Ascending aorta (tissue), 2 donors: ENCODE measurements around the gene ARID1A. TPM values are rescaled to one million over a fixed set of nuclear protein-coding genes. Genes with fewer than 3 reads are reported as not detected.

ENCODE experiments used
- DNase-seq, 2 donors: peaks; one replicate each; pipeline ENCODE4 v3.0.0-alpha.2; 2019; ENCODE audit warnings: low spot score in 2 of 2
- H3K27ac ChIP-seq, 2 donors: fragments of 200-600 bp; sonication (generic); one replicate each; pipeline ENCODE4 v1.5.1; 2016 to 2017; ENCODE audit warnings: mild to moderate bottlenecking in 1 of 2
- H3K27me3 ChIP-seq: fragments of 200-600 bp; sonication (generic); one replicate; pipeline ENCODE4 v1.5.1; 2017
- H3K36me3 ChIP-seq, 2 donors: fragments of 200-600 bp; sonication (generic); one replicate each; pipeline ENCODE4 v1.5.1; 2016
- H3K4me1 ChIP-seq, 2 donors: fragments of 200-600 bp; sonication (generic); one replicate each; pipeline ENCODE4 v1.5.1; 2016 to 2017; ENCODE audit warnings: mild to moderate bottlenecking in 1 of 2
- H3K4me3 ChIP-seq, 2 donors: fragments of 200-600 bp; sonication (generic); one replicate each; pipeline ENCODE4 v1.5.1; 2016 to 2017; ENCODE audit warnings: mild to moderate bottlenecking in 1 of 2
- H3K9me3 ChIP-seq, 2 donors: fragments of 200-600 bp; sonication (generic); one replicate each; pipeline ENCODE4 v1.5.1; 2016
- CTCF ChIP-seq, 3 experiments: fragments of 200-600 bp in 2 of 3; fragments of 450-650 bp in 1 of 3; sonication (generic) in 2 of 3; IDR thresholded peaks; one replicate each; pipeline ENCODE4 v1.5.1; 2016 to 2019; ENCODE audit warnings: antibody characterized with exemption in 3 of 3, mild to moderate bottlenecking in 1 of 3, moderate library complexity in 1 of 3
- intact Hi-C: fragments of 100-400 bp; cut with DNase I; formaldehyde crosslinking; loops from one replicate; pipeline ENCODE4 v1.15.1; 2023
- total RNA-seq: library from RNA; depleted of rRNA; stranded (reverse); fragments of >200 nt; gene quantifications from one replicate; pipeline ENCODE4 v1.1.0, GENCODE V29; 2016

The ARID1A gene
- total RNA-seq, 1 donor from 2014 or later = 104 TPM

- Histone ChIP-seq H3K9me3 (no peaks in the 10 kb centered on the region), H3K36me3 (peaks cover 34 to 46% of the 10 kb centered on the region in 2 donors), H3K4me3 (no peak overlapping the region), H3K4me1 (peaks cover 2 to 14% of the 10 kb centered on the region in 2 donors), H3K27ac (no peak overlapping the region), H3K27me3 (no peaks in the 10 kb centered on the region)
- intact Hi-C loops = loop anchor here (5.0 kb wide), 1 partner anchor 47 kb away; the partner anchor contains the start of gene PIGV
- DNase-seq = no peak
- TF ChIP-seq CTCF (IDR thresholded peaks at IDR 0.05) = no peak
Observed at GRCh38 chr1:26740023-26740634, 44.3 kb downstream of the ARID1A start.

GRCh38 chr1:26740952-26741351 lies 45.1 kb downstream of the ARID1A start:
- Histone ChIP-seq H3K27ac (peak overlapping the region in 1 of 2 donors; percentile 9), H3K4me1 (peaks cover 5 to 22% of the 10 kb centered on the region in 2 donors)

GRCh38 chr1:26743426-26744059 lies 47.7 kb downstream of the ARID1A start:
- Histone ChIP-seq H3K27me3 (no peaks in the 10 kb centered on the region), H3K4me3 (no peak overlapping the region), H3K4me1 (peaks cover 11 to 34% of the 10 kb centered on the region in 2 donors), H3K36me3 (peaks cover 17 to 20% of the 10 kb centered on the region in 2 donors), H3K27ac (peak overlapping the region; percentile 57 to 84), H3K9me3 (no peaks in the 10 kb centered on the region)
- DNase-seq = no peak
- no peak for TF ChIP-seq CTCF (IDR thresholded peaks at IDR 0.05)
- intact Hi-C loops = loop anchor here (2.0 to 5.0 kb wide), 2 partner anchors 44 to 49 kb away; partner anchors contain the start of gene PIGV

More at GRCh38 chr1:26740952-26741351, 45.1 kb downstream of the ARID1A start:
- intact Hi-C loops = loop anchor here (5.0 kb wide), 1 partner anchor 46 kb away; the partner anchor contains the start of gene PIGV
- no peaks in the 10 kb centered on the region for H3K27me3 ChIP-seq
- H3K9me3 ChIP-seq = no peaks in the 10 kb centered on the region
- no peak for TF ChIP-seq CTCF (IDR thresholded peaks at IDR 0.05)
- peaks cover 32 to 37% of the 10 kb centered on the region in 2 donors for H3K36me3 ChIP-seq
- DNase-seq = no peak
- no peak overlapping the region for H3K4me3 ChIP-seq

- no peaks in the 10 kb centered on the region for H3K9me3 ChIP-seq
- peaks cover 14 to 41% of the 10 kb centered on the region in 2 donors for H3K4me1 ChIP-seq
- H3K4me3 ChIP-seq = no peak overlapping the region
- H3K27me3 ChIP-seq = no peaks in the 10 kb centered on the region
- TF ChIP-seq CTCF (IDR thresholded peaks at IDR 0.05) = no peak
- H3K27ac ChIP-seq = peak overlapping the region; percentile 57 to 84
- DNase-seq = peak; percentile 87 to 95
- H3K36me3 ChIP-seq = peaks cover 15 to 17% of the 10 kb centered on the region in 2 donors
- intact Hi-C loops = loop anchor here (2.0 to 5.0 kb wide), 2 partner anchors 43 to 50 kb away; partner anchors contain the start of gene PIGV
Observed at GRCh38 chr1:26744075-26744959, 48.5 kb downstream of the ARID1A start.

GRCh38 chr1:26745191-26745590 lies 49.4 kb downstream of the ARID1A start:
- intact Hi-C loops = loop anchor here (2.0 kb wide), 1 partner anchor 50 kb away; no protein-coding TSS in a partner anchor
- Histone ChIP-seq H3K36me3 (peaks cover 12 to 15% of the 10 kb centered on the region in 2 donors), H3K4me3 (no peak overlapping the region), H3K27me3 (no peaks in the 10 kb centered on the region), H3K9me3 (no peaks in the 10 kb centered on the region), H3K27ac (peak overlapping the region; percentile 57 to 84), H3K4me1 (peaks cover 22 to 49% of the 10 kb centered on the region in 2 donors)
- DNase-seq = no peak
- no peak for TF ChIP-seq CTCF (IDR thresholded peaks at IDR 0.05)
